Bronchial epithelial cell (primary cell): ENCODE data around the gene MPP2. TPM values are rescaled to one million over a fixed set of nuclear protein-coding genes. Genes with fewer than 3 reads are reported as not detected.
A peak's percentile ranks its signal among the peaks of the same experiment; 100 is the strongest.

Experiments used
- DNase-seq: peaks from one replicate; pipeline ENCODE4 v3.0.0-alpha.2; 2010; ENCODE audit warnings: low read depth
- FAIRE-seq: peaks from 2 replicates; lab custom pipeline; 2011; peaks lifted over from hg19 to GRCh38; lab: Jason Lieb, UNC
- H3K27me3 ChIP-seq: 2 replicates; pipeline ENCODE4 v1.5.1; 2011; ENCODE audit warnings: low read length; ENCODE audit not compliant: control insufficient read depth, insufficient read depth
- H3K36me3 ChIP-seq: 2 replicates; pipeline ENCODE4 v1.5.1; 2011; ENCODE audit warnings: low read length; ENCODE audit not compliant: control insufficient read depth, insufficient read depth
- H3K4me3 ChIP-seq: 2 replicates; pipeline ENCODE4 v1.5.1; 2011; ENCODE audit warnings: mild to moderate bottlenecking, low read depth, low read length, control low read depth
- CTCF ChIP-seq: IDR thresholded peaks from 2 replicates; pipeline ENCODE4 v1.5.1; 2011; ENCODE audit warnings: mild to moderate bottlenecking, moderate library complexity, low read length, control low read depth, inconsistent platforms; ENCODE audit not compliant: insufficient read depth, severe bottlenecking
- total RNA-seq: library from RNA; depleted of rRNA; stranded (reverse); fragments of >200 nt; gene quantifications from 2 replicates; pipeline ENCODE4 v1.2.1, GENCODE V29; 2014

The MPP2 gene
- total RNA-seq, 1 donor from 2014 or later = 0.26 TPM

- Histone ChIP-seq H3K36me3 (no peaks in the 10 kb centered on the region), H3K4me3 (peak overlapping the region; percentile 37), H3K27me3 (peaks cover 23% of the 10 kb centered on the region)
- no peak for TF ChIP-seq CTCF
- DNase-seq = no peak
- FAIRE-seq = no peak
Measured at GRCh38 chr17:43905985-43906852, 1.1 kb downstream of the MPP2 start.

GRCh38 chr17:43905400-43905984 lies 1.8 kb downstream of the MPP2 start:
- no peak for DNase-seq
- no peak for FAIRE-seq
- Histone ChIP-seq H3K27me3 (peaks cover 23% of the 10 kb centered on the region), H3K4me3 (no peak overlapping the region), H3K36me3 (no peaks in the 10 kb centered on the region)
- TF ChIP-seq CTCF = no peak

- DNase-seq (no peak), FAIRE-seq (no peak)
- Histone ChIP-seq H3K36me3 (no peaks in the 10 kb centered on the region), H3K4me3 (no peak overlapping the region), H3K27me3 (peaks cover 14% of the 10 kb centered on the region)
- TF ChIP-seq CTCF = no peak
Measured at GRCh38 chr17:43901861-43902589, 5.3 kb downstream of the MPP2 start.

- Histone ChIP-seq H3K36me3 (no peaks in the 10 kb centered on the region), H3K4me3 (no peak overlapping the region), H3K27me3 (peaks cover 15% of the 10 kb centered on the region)
- FAIRE-seq (no peak), DNase-seq (no peak)
- no peak for TF ChIP-seq CTCF
Measured at GRCh38 chr17:43900858-43901754, 6.2 kb downstream of the MPP2 start.

GRCh38 chr17:43900183-43900857 lies 7.0 kb downstream of the MPP2 start:
- peak overlapping the region; percentile 20 for H3K4me3 ChIP-seq
- DNase-seq = peak; percentile 63
- no peaks in the 10 kb centered on the region for H3K36me3 ChIP-seq
- no peak for FAIRE-seq
- no peak for TF ChIP-seq CTCF
- peaks cover 12% of the 10 kb centered on the region for H3K27me3 ChIP-seq
